GM12878 (cell line): ENCODE results near the gene EMID1. TPM values are rescaled to one million over a fixed set of nuclear protein-coding genes. Genes with fewer than 3 reads are reported as not detected.

ENCODE experiments used
- ATAC-seq: fragments of 200-7000 bp; cut with Tn5 transposase; 3 replicates; pipeline ENCODE4 v1.9.1; 2020; ENCODE audit warnings: mild to moderate bottlenecking, moderate library complexity
- BruUV-seq: library from RNA; stranded (reverse); fragments of 400-500 nt; replicated peaks from 2 replicates; lab custom pipeline; 2021; lab: Mats Ljungman, UMichigan
- CTCF ChIA-PET: fragments of 300-600 bp; sonication (Branson Sonifier 250); formaldehyde crosslinking; extraction: SDS; loops from one replicate; lab custom pipeline; 2021; ENCODE audit warnings: inconsistent platforms; lab: Yijun Ruan, JAX
- POLR2A ChIA-PET: fragments of 350-600 bp; formaldehyde crosslinking; extraction: SDS; loops from one replicate; lab custom pipeline; 2021; ENCODE audit warnings: inconsistent platforms; lab: Charles Lee
- RAD21 ChIA-PET: fragments of 300-600 bp; sonication (Branson Sonifier 250); formaldehyde crosslinking; loops from one replicate; lab custom pipeline; 2023; ENCODE audit warnings: antibody characterized with exemption; ENCODE audit not compliant: unreplicated experiment; lab: Charles Lee
- SMC1A ChIA-PET: fragments of 300-600 bp; sonication (Branson Sonifier 250); formaldehyde crosslinking; loops from one replicate; lab custom pipeline; 2023; ENCODE audit not compliant: unreplicated experiment, uncharacterized antibody; lab: Charles Lee
- DNase-seq: peaks from one replicate; pipeline ENCODE4 v3.0.0-alpha.2; 2011; ENCODE audit warnings: low read depth, low spot score
- FAIRE-seq: peaks from 3 replicates; lab custom pipeline; 2011; peaks lifted over from hg19 to GRCh38; lab: Jason Lieb, UNC
- H2AFZ ChIP-seq: 2 replicates; pipeline ENCODE4 v1.6.0; 2011; ENCODE audit warnings: low read depth, low read length, control low read depth; ENCODE audit not compliant: control insufficient read depth
- H3K27ac ChIP-seq: 2 replicates; pipeline ENCODE4 v1.5.1; 2011; ENCODE audit warnings: control low read depth; ENCODE audit not compliant: control insufficient read depth, insufficient read depth
- H3K27me3 ChIP-seq, 2 experiments: replicated peaks in 1 of 2; 2 replicates each; pipeline versions ENCODE4 v1.6.0 to v1.6.1; 2011; ENCODE audit warnings: low read length in 1 of 2; ENCODE audit not compliant: control insufficient read depth in 2 of 2, insufficient read depth in 2 of 2
- H3K36me3 ChIP-seq, 2 experiments: 2 replicates each; pipeline ENCODE4 v1.5.1; 2011; ENCODE audit warnings: low read length in 1 of 2; ENCODE audit not compliant: control insufficient read depth in 2 of 2, insufficient read depth in 2 of 2
- H3K4me1 ChIP-seq: 2 replicates; pipeline ENCODE4 v1.6.1; 2011; ENCODE audit warnings: mild to moderate bottlenecking, low read length, moderate library complexity, mixed read lengths; ENCODE audit not compliant: control insufficient read depth, insufficient read depth
- H3K4me2 ChIP-seq: 2 replicates; pipeline ENCODE4 v1.6.0; 2011; ENCODE audit warnings: control low read depth; ENCODE audit not compliant: control insufficient read depth, insufficient read depth
- H3K4me3 ChIP-seq: fragments of 200-600 bp; sonication (generic); 2 replicates; pipeline ENCODE4 v1.5.1; 2016
- H3K79me2 ChIP-seq: 2 replicates; pipeline ENCODE4 v1.6.0; 2011; ENCODE audit warnings: low read length; ENCODE audit not compliant: control insufficient read depth, insufficient read depth
- H3K9ac ChIP-seq: 2 replicates; pipeline ENCODE4 v1.8.0; 2011; ENCODE audit warnings: low read length, control low read depth, mixed read lengths; ENCODE audit not compliant: control insufficient read depth, insufficient read depth
- H3K9me3 ChIP-seq: replicated peaks from 3 replicates; pipeline ENCODE4 v1.5.1; 2011; ENCODE audit warnings: mild to moderate bottlenecking, low read length; ENCODE audit not compliant: control insufficient read depth, insufficient read depth
- H4K20me1 ChIP-seq: 2 replicates; pipeline ENCODE4 v1.6.0; 2011; ENCODE audit not compliant: control insufficient read depth, insufficient read depth
- E2F4 ChIP-seq: IDR thresholded peaks from 2 replicates; pipeline ENCODE4 v1.6.1; 2012; ENCODE audit warnings: low read depth, low read length, improper control_type of control experiment
- POLR2AphosphoS5 ChIP-seq: IDR thresholded peaks from 2 replicates; pipeline ENCODE4 v1.6.1; 2011; ENCODE audit warnings: mild to moderate bottlenecking, low read length, inconsistent platforms
- POU2F2 ChIP-seq: IDR thresholded peaks from 3 replicates; pipeline ENCODE4 v1.6.1; 2011; ENCODE audit warnings: low read depth, mild to moderate bottlenecking, low read length, borderline replicate concordance
- RAD51 ChIP-seq: fragments of 450-650 bp; IDR thresholded peaks from 2 replicates; pipeline ENCODE4 v1.6.1; 2016; ENCODE audit warnings: moderate library complexity, mild to moderate bottlenecking, inconsistent platforms
- WGBS: methylation state at CpG from one replicate; pipeline ENCODE4 v1.1.6; 2016; ENCODE audit warnings: low lambda C conversion rate; ENCODE audit not compliant: insufficient replicate concordance, insufficient coverage; ENCODE audit errors: missing lambda C conversion rate; 5-methylcytosine and 5-hydroxymethylcytosine counted together
- in situ Hi-C: fragments of 300-500 bp; cut with MboI; formaldehyde crosslinking; loops from 9 replicates; pipeline ENCODE4 v1.14.3; 2018; ENCODE audit warnings: mixed read lengths
- intact Hi-C: fragments of 100-400 bp; cut with micrococcal nuclease; formaldehyde crosslinking; loops from one replicate; pipeline ENCODE4 v1.14.2; 2022; ENCODE audit not compliant: unreplicated experiment
- polyA plus RNA-seq, 11 experiments: library from polyadenylated mRNA; depleted of rRNA in 4 of 11; unstranded in 6 of 11; stranded (reverse) in 5 of 11; fragments of >200 nt; fragmentation: Nextera tagmentation in 4 of 11; fragmentation: Illumina TruSeq in 1 of 11; extraction: Ambion mirVana in 4 of 11; extraction: Trizol in 1 of 11; gene quantifications; 1 replicate in 1 of 11; 2 replicates in 10 of 11; pipeline versions ENCODE4 v1.2.1 to v1.2.3, GENCODE V29; 2011 to 2016; ENCODE audit warnings: inconsistent platforms in 2 of 11, missing spikeins in 2 of 11, low read depth in 1 of 11
- total RNA-seq, 4 experiments: library from RNA; depleted of rRNA in 3 of 4; stranded (reverse); fragments of >200 nt in 3 of 4; fragmentation: Illumina TruSeq in 1 of 4; extraction: Trizol in 1 of 4; gene quantifications; 2 replicates each; pipeline versions ENCODE4 v1.2.1 to v1.2.3, GENCODE V29; 2013 to 2021

EMID1 gene
- total and polyA plus RNA-seq, 10 of the 15 experiments (the other 5 are each of a cell fraction or from before 2014, with no cell fraction given), result 1.2 to 60.3 (median 12.0) TPM

GRCh38 chr22:29203488-29204454 is 1.9 kb upstream of the EMID1 start:
- peak overlapping the region; percentile 90 for H3K27ac ChIP-seq
- CTCF ChIA-PET, result interaction anchor here (0.7 to 6.7 kb wide), 16 partner anchors 12 to 121 kb away, joined by 3 to 78 read pairs (median 4); no protein-coding TSS in a partner anchor

More at GRCh38 chr22:29203488-29204454, 1.9 kb upstream of the EMID1 start:
- H3K4me1 ChIP-seq, result peaks cover 50% of the 10 kb centered on the region
- WGBS, result 80% methylated on average over 9 of the region's 9 CpGs
- intact Hi-C loops, result loop anchor here (5.0 kb wide), 1 partner anchor 126 kb away; no protein-coding TSS in a partner anchor
- peak overlapping the region; percentile 91 for H3K4me2 ChIP-seq
- peak overlapping the region; percentile 58 for H3K9ac ChIP-seq
- no TSS peak for BruUV-seq
- DNase-seq (no peak), FAIRE-seq (no peak), ATAC-seq (peak; percentile 3; the same call in 1 of the 3 replicates)
- H3K27me3 ChIP-seq, result no peaks in the 10 kb centered on the region; a peak in 1 of 4 replicates
- H3K79me2 ChIP-seq, result peaks cover 43% of the 10 kb centered on the region
- H4K20me1 ChIP-seq, result no peaks in the 10 kb centered on the region
- no peaks in the 10 kb centered on the region for H3K36me3 ChIP-seq
- H3K9me3 ChIP-seq, result no peaks in the 10 kb centered on the region
- TF ChIP-seq POLR2AphosphoS5 (peak; percentile 14), RAD51 (peak; percentile 56; the same call in 1 of the 2 replicates), POU2F2 (0 out of 3 replicates have a peak, but pooled peaks have one; percentile 32), E2F4 (no peak)
- no peak overlapping the region for H2AFZ ChIP-seq
- ChIA-PET RAD21 (interaction anchor here (0.6 to 10.8 kb wide), 12 partner anchors 19 to 392 kb away, joined by 3 to 153 read pairs (median 4); no protein-coding TSS in a partner anchor), SMC1A (interaction anchor here (0.7 to 16.1 kb wide), 24 partner anchors 9 to 403 kb away, joined by 3 to 165 read pairs (median 4); partner anchors contain the start of gene XBP1), POLR2A (interaction anchor here (0.6 to 15.3 kb wide), 16 partner anchors 7 to 827 kb away, joined by 3 to 239 read pairs (median 4); no protein-coding TSS in a partner anchor)
- H3K4me3 ChIP-seq, result 0 out of 2 replicates have a peak overlapping the region, but pooled peaks have one; percentile 15
- in situ Hi-C loops, result loop anchor here (5.0 kb wide), 1 partner anchor 36 kb away; no protein-coding TSS in a partner anchor
